C4-2B (cell line): ENCODE results near the gene PTPA.
A peak's percentile ranks its signal among the peaks of the same experiment; 100 is the strongest.

Experiments
- H3K27ac ChIP-seq: fragments of 450-650 bp; 2 replicates; pipeline ENCODE4 v1.5.1; 2017
- ZFX ChIP-seq: fragments of 450-650 bp; IDR thresholded peaks from 2 replicates; pipeline ENCODE4 v1.6.1; 2017
- TF ChIP-seq, protein P1 (sequence below): fragments of 450-650 bp; conservative IDR thresholded peaks from 2 replicates; pipeline ENCODE4 v1.5.1; 2017; ENCODE audit warnings: mild to moderate bottlenecking

PTPA gene

DNA sequence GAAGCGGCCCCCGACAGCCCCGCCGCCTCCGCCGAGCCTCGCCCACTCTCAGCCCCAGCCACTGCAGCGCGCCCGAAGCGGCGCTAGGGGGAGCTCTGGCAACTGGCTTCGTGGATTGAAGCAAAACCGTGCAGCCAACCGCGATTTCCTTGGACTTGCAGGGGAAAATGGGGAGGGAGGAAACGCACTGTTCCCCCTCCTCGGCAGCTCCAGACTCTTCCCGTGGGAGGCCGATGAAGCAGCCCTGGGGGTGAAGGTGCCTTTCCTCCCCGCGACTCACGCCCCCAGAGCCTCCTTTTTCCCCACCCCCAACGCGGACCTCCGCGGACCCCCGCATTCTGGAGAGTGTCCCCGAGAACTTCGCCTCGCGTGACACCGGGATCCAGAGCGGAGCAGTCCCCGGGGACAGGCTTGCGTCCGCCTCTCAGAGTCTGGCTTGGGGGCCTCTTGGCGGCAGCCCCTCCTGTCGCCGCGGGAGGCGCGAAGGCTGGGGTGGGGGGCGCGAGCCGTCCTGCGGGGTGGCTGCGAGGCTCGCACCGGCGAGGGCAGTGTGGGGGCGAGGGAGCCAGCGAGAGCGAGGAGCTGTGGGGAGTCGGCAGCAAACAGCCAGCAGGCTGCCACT is 63.0 kb downstream of the PTPA start:
- H3K27ac ChIP-seq: peak overlapping the region; percentile 75
- TF ChIP-seq, protein P1, sequence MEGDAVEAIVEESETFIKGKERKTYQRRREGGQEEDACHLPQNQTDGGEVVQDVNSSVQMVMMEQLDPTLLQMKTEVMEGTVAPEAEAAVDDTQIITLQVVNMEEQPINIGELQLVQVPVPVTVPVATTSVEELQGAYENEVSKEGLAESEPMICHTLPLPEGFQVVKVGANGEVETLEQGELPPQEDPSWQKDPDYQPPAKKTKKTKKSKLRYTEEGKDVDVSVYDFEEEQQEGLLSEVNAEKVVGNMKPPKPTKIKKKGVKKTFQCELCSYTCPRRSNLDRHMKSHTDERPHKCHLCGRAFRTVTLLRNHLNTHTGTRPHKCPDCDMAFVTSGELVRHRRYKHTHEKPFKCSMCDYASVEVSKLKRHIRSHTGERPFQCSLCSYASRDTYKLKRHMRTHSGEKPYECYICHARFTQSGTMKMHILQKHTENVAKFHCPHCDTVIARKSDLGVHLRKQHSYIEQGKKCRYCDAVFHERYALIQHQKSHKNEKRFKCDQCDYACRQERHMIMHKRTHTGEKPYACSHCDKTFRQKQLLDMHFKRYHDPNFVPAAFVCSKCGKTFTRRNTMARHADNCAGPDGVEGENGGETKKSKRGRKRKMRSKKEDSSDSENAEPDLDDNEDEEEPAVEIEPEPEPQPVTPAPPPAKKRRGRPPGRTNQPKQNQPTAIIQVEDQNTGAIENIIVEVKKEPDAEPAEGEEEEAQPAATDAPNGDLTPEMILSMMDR: peak; percentile 98
- TF ChIP-seq ZFX: no peak

GRCh38 chr9:129174724-129175514 is 63.7 kb downstream of the PTPA start:
- TF ChIP-seq ZFX: no peak
- TF ChIP-seq, protein P1: no peak
- peak overlapping the region; percentile 75 for H3K27ac ChIP-seq

- H3K27ac ChIP-seq: peak overlapping the region; percentile 75
- TF ChIP-seq, protein P1: no peak
- no peak for TF ChIP-seq ZFX
Observed at GRCh38 chr9:129175515-129175824, 64.3 kb downstream of the PTPA start.

- H3K27ac ChIP-seq: peak overlapping the region; percentile 75
- TF ChIP-seq ZFX: no peak
- TF ChIP-seq, protein P1: no peak
Observed at GRCh38 chr9:129175825-129176633, 64.8 kb downstream of the PTPA start.

GRCh38 chr9:129176701-129177442 is 65.7 kb downstream of the PTPA start:
- peak overlapping the region; percentile 75 for H3K27ac ChIP-seq
- no peak for TF ChIP-seq ZFX
- TF ChIP-seq, protein P1: no peak

GRCh38 chr9:129177443-129177790 is 66.2 kb downstream of the PTPA start:
- H3K27ac ChIP-seq: peak overlapping the region; percentile 64
- TF ChIP-seq ZFX: no peak
- TF ChIP-seq, protein P1: peak; percentile 24; the same call in 1 of the 2 replicates
